ENCODE data around the gene MRPS35. TPM values are rescaled to one million over a fixed set of nuclear protein-coding genes. Genes with fewer than 3 reads are reported as not detected.

Gene MRPS35
- total and polyA plus RNA-seq, 2 experiments from 2014 or later, result 67.4 to 88.1 TPM

DNA sequence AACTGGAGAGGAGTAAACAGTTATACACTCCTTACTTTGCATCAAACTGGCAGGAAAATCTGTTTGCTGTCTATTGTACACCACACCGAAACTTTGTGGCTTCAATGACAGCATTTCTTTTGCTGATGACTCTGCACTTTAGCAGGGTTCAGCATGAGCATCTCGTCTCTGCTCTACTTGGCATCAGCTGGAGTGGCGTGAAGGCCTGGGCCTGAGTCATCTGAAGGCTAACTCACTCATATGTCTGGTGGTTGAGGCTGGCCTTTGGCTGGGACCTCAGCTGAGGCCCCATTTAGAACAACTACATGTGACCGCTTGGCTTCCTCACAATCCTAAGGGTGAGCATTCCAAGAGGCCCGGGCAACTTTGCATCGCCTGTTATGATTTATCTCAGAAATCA is 43.1 kb upstream of the MRPS35 start:
- H2AFZ ChIP-seq, result no peak overlapping the region
- no peaks in the 10 kb centered on the region for H3K79me2 ChIP-seq
- no peak overlapping the region for H3K4me3 ChIP-seq
- H3K27me3 ChIP-seq, result no peaks in the 10 kb centered on the region
- no peaks in the 10 kb centered on the region for H3K36me3 ChIP-seq (replicated peaks; ENCODE audit: insufficient read depth, low read depth)
- TF ChIP-seq EZH2phosphoT487 (IDR thresholded peaks at IDR 0.05; ENCODE audit: low read depth, severe bottlenecking, unreplicated experiment) (no peak), EZH2 (IDR thresholded peaks at IDR 0.05; ENCODE audit: borderline replicate concordance) (no peak)
- DNase-seq (ENCODE audit: low spot score), result no peak
- WGBS (ENCODE audit: low lambda C conversion rate, missing lambda C conversion rate), result 99% methylated on average over 6 of the region's 6 CpGs
- H4K20me1 ChIP-seq (ENCODE audit: insufficient read depth, poor library complexity, severe bottlenecking), result no peaks in the 10 kb centered on the region
- no peak overlapping the region for H3K4me2 ChIP-seq
- no peaks in the 10 kb centered on the region for H3K4me1 ChIP-seq (ENCODE audit: insufficient read depth)
- H3K9me2 ChIP-seq (replicated peaks; ENCODE audit: insufficient read depth), result no peaks in the 10 kb centered on the region
- H3K9me3 ChIP-seq (ENCODE audit: low read depth), result no peaks in the 10 kb centered on the region
- H3K27ac ChIP-seq, result no peak overlapping the region

DNA sequence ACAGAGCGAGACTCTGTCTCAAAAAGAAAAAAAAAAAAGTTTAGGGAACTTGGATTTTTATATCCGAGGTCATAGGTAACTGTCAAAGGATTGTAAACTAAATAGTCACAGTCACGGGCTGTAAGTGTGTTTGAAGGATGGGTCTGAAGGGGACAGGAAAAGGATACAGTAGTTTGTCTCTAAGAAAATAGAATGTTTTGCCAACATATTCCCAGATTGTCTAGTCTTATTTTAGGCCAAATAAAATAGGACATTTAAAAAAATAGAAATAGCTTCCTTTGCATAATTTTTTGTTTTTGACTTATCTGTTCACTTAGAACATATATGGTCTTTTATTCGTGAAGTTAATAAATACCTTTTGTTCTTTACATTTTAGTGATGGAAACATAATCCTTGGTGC is 38.6 kb upstream of the MRPS35 start:
- Histone ChIP-seq H3K4me1 (ENCODE audit: insufficient read depth) (no peaks in the 10 kb centered on the region), H3K79me2 (no peaks in the 10 kb centered on the region), H3K27ac (no peak overlapping the region), H3K9me3 (ENCODE audit: low read depth) (no peaks in the 10 kb centered on the region), H4K20me1 (ENCODE audit: insufficient read depth, poor library complexity, severe bottlenecking) (no peaks in the 10 kb centered on the region), H3K36me3 (replicated peaks; ENCODE audit: insufficient read depth, low read depth) (no peaks in the 10 kb centered on the region), H2AFZ (no peak overlapping the region), H3K9me2 (replicated peaks; ENCODE audit: insufficient read depth) (no peaks in the 10 kb centered on the region), H3K27me3 (no peaks in the 10 kb centered on the region), H3K4me3 (no peak overlapping the region), H3K4me2 (no peak overlapping the region)
- DNase-seq (ENCODE audit: low spot score), result no peak
- 93% methylated on average over 4 of the region's 4 CpGs for WGBS (ENCODE audit: low lambda C conversion rate, missing lambda C conversion rate)
- TF ChIP-seq EZH2 (IDR thresholded peaks at IDR 0.05; ENCODE audit: borderline replicate concordance) (no peak), EZH2phosphoT487 (IDR thresholded peaks at IDR 0.05; ENCODE audit: low read depth, severe bottlenecking, unreplicated experiment) (no peak)
- TF ChIP-seq, protein P1, sequence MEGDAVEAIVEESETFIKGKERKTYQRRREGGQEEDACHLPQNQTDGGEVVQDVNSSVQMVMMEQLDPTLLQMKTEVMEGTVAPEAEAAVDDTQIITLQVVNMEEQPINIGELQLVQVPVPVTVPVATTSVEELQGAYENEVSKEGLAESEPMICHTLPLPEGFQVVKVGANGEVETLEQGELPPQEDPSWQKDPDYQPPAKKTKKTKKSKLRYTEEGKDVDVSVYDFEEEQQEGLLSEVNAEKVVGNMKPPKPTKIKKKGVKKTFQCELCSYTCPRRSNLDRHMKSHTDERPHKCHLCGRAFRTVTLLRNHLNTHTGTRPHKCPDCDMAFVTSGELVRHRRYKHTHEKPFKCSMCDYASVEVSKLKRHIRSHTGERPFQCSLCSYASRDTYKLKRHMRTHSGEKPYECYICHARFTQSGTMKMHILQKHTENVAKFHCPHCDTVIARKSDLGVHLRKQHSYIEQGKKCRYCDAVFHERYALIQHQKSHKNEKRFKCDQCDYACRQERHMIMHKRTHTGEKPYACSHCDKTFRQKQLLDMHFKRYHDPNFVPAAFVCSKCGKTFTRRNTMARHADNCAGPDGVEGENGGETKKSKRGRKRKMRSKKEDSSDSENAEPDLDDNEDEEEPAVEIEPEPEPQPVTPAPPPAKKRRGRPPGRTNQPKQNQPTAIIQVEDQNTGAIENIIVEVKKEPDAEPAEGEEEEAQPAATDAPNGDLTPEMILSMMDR (IDR thresholded peaks at IDR 0.05; ENCODE audit: poor library complexity), result no peak

DNA sequence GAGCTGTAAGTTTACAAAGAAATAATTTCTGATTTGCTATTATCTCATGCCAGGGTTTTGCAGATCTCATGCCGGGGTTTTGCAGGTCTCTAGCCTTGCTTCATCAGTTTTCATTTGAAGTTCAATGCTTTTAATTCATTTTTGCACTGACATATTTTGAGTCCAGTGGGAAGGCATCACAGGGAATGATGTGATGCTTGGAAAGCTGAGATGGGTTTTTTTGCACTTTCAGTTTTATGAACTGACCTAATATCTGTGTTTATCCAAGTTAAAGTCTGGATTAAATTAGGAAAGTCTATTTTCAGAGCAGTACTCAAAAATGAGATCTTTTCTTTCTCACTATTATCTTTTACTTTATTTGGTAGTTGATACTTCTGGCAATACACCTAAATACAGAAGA is 38.0 kb upstream of the MRPS35 start:
- Histone ChIP-seq H3K27me3 (no peaks in the 10 kb centered on the region), H3K9me2 (replicated peaks; ENCODE audit: insufficient read depth) (no peaks in the 10 kb centered on the region), H3K27ac (no peak overlapping the region), H2AFZ (no peak overlapping the region), H3K4me2 (no peak overlapping the region), H3K79me2 (no peaks in the 10 kb centered on the region), H4K20me1 (ENCODE audit: insufficient read depth, poor library complexity, severe bottlenecking) (no peaks in the 10 kb centered on the region), H3K4me3 (no peak overlapping the region), H3K36me3 (replicated peaks; ENCODE audit: insufficient read depth, low read depth) (no peaks in the 10 kb centered on the region), H3K9me3 (ENCODE audit: low read depth) (no peaks in the 10 kb centered on the region), H3K4me1 (ENCODE audit: insufficient read depth) (no peaks in the 10 kb centered on the region)
- 81% methylated on average over 1 of the region's 1 CpG for WGBS (ENCODE audit: low lambda C conversion rate, missing lambda C conversion rate)
- TF ChIP-seq EZH2 (IDR thresholded peaks at IDR 0.05; ENCODE audit: borderline replicate concordance) (no peak), EZH2phosphoT487 (IDR thresholded peaks at IDR 0.05; ENCODE audit: low read depth, severe bottlenecking, unreplicated experiment) (no peak)
- TF ChIP-seq, protein P1 (IDR thresholded peaks at IDR 0.05; ENCODE audit: poor library complexity), result no peak
- DNase-seq (ENCODE audit: low spot score), result no peak

DNA sequence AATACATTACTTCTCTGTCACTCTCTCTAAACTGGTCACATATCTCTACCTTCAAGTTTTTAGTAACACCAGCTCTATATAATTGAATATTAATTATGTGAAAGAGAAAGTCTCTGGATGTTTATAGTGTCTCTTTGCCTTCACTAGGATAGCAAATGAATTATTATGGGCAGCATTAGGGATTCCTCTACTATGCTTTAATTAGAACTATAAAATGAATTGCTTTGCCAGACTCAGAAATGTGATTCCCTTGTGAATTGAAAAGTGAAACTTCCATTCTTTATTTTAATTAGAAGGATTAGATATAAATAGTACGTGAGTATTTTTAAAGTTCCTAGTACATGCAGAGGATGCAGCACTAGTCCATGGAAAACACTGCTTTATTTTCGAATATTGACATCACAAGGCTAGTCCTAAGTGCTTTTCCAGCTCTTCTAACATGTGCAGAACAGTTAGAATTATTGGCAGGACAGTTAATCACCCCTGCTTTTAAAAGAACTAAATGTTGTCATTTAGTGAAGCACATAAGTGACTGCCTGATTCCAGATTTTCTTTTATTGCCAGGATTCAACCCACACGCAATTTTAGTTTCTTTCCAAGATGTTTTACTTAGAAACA is 37.4 kb upstream of the MRPS35 start:
- Histone ChIP-seq H3K79me2 (no peaks in the 10 kb centered on the region), H3K9me3 (ENCODE audit: low read depth) (no peaks in the 10 kb centered on the region), H3K9me2 (replicated peaks; ENCODE audit: insufficient read depth) (no peaks in the 10 kb centered on the region), H3K36me3 (replicated peaks; ENCODE audit: insufficient read depth, low read depth) (no peaks in the 10 kb centered on the region), H3K27me3 (no peaks in the 10 kb centered on the region), H3K4me3 (no peak overlapping the region), H3K4me2 (no peak overlapping the region), H3K27ac (no peak overlapping the region), H2AFZ (no peak overlapping the region), H3K4me1 (ENCODE audit: insufficient read depth) (no peaks in the 10 kb centered on the region), H4K20me1 (ENCODE audit: insufficient read depth, poor library complexity, severe bottlenecking) (no peaks in the 10 kb centered on the region)
- DNase-seq (ENCODE audit: low spot score), result no peak
- 64% methylated on average over 3 of the region's 3 CpGs for WGBS (ENCODE audit: low lambda C conversion rate, missing lambda C conversion rate)
- TF ChIP-seq, protein P1 (IDR thresholded peaks at IDR 0.05; ENCODE audit: poor library complexity), result no peak
- no peak for TF ChIP-seq EZH2 (IDR thresholded peaks at IDR 0.05; ENCODE audit: borderline replicate concordance)
- TF ChIP-seq EZH2phosphoT487 (IDR thresholded peaks at IDR 0.05; ENCODE audit: low read depth, severe bottlenecking, unreplicated experiment), result no peak

All from hepatocyte (in vitro differentiated cells).